ACC112 (cell line): ENCODE results near the gene UMAD1.
"Not testable (repeated sequence)": the region's sequence is repeated elsewhere in the genome, so short reads cannot be mapped to it uniquely, and the experiment has no call there.

ENCODE experiments used
- H2AFZ ChIP-seq: fragments of 200-600 bp; sonication (generic); one replicate; pipeline ENCODE4 v1.6.0; 2017; ENCODE audit warnings: antibody characterized with exemption, low read length; ENCODE audit not compliant: unreplicated experiment
- H3K27ac ChIP-seq: fragments of 200-600 bp; sonication (generic); 2 replicates; pipeline ENCODE4 v1.5.1; 2014; ENCODE audit warnings: low read depth, mild to moderate bottlenecking, antibody characterized with exemption, low read length, moderate library complexity
- H3K27me3 ChIP-seq: fragments of 200-600 bp; sonication (generic); 2 replicates; pipeline ENCODE4 v1.6.1; 2014; ENCODE audit warnings: mild to moderate bottlenecking, antibody characterized with exemption, low read length, moderate library complexity, mixed read lengths; ENCODE audit not compliant: insufficient read depth
- H3K36me3 ChIP-seq: fragments of 200-600 bp; sonication (generic); 2 replicates; pipeline ENCODE4 v1.6.1; 2016; ENCODE audit warnings: mild to moderate bottlenecking, antibody characterized with exemption, low read length, moderate library complexity, mixed read lengths; ENCODE audit not compliant: insufficient read depth
- H3K4me1 ChIP-seq: fragments of 200-600 bp; sonication (generic); one replicate; pipeline ENCODE4 v1.6.1; 2016; ENCODE audit warnings: low read length, mixed read lengths; ENCODE audit not compliant: insufficient read depth, unreplicated experiment, control insufficient read depth
- H3K4me3 ChIP-seq: fragments of 200-600 bp; sonication (generic); 2 replicates; pipeline ENCODE4 v1.5.1; 2014; ENCODE audit warnings: mild to moderate bottlenecking, low read depth, low read length
- H3K79me2 ChIP-seq: fragments of 200-600 bp; sonication (generic); one replicate; pipeline ENCODE4 v1.6.0; 2016; ENCODE audit warnings: low read length; ENCODE audit not compliant: control insufficient read depth, unreplicated experiment, insufficient read depth

The UMAD1 gene

DNA sequence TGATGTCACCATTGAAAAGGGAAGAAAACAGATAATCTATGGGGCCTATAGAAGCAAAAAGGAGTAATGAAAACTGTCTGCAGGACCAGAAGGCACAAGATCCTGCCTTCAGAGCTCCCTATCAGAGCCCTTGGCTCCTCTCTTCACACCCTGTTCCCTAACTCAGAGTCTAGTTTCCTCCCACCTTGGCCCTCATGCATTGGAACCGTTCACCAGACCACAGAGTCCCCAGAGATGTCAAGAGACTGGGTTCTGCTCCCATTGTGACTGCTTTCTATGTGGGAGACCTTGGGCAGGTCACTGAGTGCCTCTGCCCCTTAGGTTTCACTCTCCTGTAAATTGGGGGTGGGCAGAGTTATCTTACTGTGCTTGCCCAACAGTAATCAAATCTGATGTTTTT, 158.0 kb downstream of the UMAD1 start:
- H3K27ac ChIP-seq, result no peak overlapping the region
- H3K36me3 ChIP-seq, result no peaks in the 10 kb centered on the region
- no peak overlapping the region for H3K4me3 ChIP-seq
- H3K79me2 ChIP-seq, result no peaks in the 10 kb centered on the region
- H2AFZ ChIP-seq, result no peak overlapping the region
- no peaks in the 10 kb centered on the region for H3K27me3 ChIP-seq
- peaks cover 16% of the 10 kb centered on the region for H3K4me1 ChIP-seq

DNA sequence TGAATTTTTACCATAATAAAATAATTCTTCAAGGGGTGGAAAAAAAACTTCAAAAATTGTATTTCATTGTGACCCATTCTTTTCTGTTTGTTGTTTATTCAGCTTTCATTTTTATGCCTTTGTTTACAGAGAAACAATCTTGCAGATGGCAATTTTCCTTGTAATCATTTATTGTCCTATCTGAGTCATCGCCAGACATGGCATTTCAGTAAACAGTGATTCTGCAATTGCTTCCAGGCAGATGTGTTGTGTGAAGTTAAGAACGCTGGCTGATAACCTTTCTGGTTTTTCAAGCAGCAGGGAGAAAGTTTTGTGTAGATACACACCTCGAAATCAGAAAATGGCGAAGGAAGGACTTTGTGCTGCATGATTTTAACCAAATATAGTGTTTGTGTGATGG, 158.6 kb downstream of the UMAD1 start:
- H3K4me1 ChIP-seq, result peaks cover 16% of the 10 kb centered on the region
- no peaks in the 10 kb centered on the region for H3K36me3 ChIP-seq
- no peak overlapping the region for H3K4me3 ChIP-seq
- H2AFZ ChIP-seq, result no peak overlapping the region
- H3K79me2 ChIP-seq, result no peaks in the 10 kb centered on the region
- H3K27ac ChIP-seq, result no peak overlapping the region
- no peaks in the 10 kb centered on the region for H3K27me3 ChIP-seq

DNA sequence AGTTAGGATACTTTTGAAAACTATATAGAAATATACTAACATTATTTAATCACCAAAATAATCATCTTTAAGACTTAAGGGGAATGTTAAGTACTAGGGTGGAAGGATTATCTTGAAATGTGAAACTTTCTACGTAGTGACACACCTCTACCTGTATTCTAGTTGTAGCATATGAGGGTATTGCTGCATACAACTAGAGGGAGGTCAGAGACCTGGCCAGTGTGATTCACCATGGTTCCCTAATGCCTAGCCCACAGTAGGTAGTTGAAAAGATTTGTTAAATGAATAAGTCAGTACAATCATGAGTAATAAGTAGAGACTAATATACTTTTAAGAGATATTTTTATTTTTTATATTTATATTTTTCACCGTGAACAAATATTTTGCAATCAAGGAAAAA, 162.0 kb downstream of the UMAD1 start:
- Histone ChIP-seq H3K4me1 (peaks cover 5% of the 10 kb centered on the region), H3K4me3 (no peak overlapping the region), H3K27me3 (no peaks in the 10 kb centered on the region), H3K36me3 (no peaks in the 10 kb centered on the region), H3K27ac (no peak overlapping the region), H3K79me2 (no peaks in the 10 kb centered on the region), H2AFZ (no peak overlapping the region)

DNA sequence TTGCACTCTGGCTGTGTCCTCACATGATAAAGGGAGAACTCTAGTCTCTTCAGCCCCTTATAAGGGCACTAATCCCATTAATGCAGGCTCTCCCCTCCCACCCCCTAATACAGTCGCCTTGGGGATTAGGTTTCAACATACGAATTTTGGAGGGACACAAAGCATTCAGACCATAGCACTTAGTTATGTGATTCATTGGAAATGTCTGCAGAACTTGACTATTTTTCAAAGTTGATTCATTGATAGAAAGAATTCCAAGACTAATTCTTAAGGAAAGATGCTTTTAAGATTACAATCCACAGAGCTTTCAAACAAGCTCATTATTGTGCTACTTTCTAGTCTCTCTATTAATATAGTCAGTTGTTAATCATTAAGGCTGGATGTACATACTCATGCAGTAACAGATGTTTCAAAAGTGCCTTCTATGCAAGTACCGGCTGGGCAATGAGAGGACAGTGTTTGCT, 163.2 kb downstream of the UMAD1 start:
- Histone ChIP-seq H3K4me3 (no peak overlapping the region), H2AFZ (no peak overlapping the region), H3K79me2 (no peaks in the 10 kb centered on the region), H3K36me3 (no peaks in the 10 kb centered on the region), H3K27me3 (no peaks in the 10 kb centered on the region), H3K4me1 (peaks cover 8% of the 10 kb centered on the region), H3K27ac (no peak overlapping the region)

DNA sequence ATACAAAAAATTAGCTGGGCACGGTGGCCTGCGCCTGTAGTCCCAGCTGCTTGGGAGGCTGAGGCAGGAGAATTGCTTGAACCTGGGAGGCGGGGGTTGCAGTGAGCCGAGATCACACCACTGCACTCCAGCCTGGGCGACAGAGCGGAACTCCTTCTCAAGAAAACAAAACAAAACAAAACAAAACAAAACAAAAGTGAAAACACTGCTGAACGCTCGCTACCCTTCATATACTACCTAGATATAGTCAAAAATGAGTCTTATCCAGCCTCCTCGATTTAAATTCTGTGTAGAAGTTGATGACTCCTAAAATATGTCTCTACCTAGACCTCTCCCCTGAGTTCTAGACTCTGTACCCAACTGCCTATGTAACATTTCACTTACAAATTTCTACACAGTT, 164.3 kb downstream of the UMAD1 start:
- H3K27ac ChIP-seq, H3K4me3 ChIP-seq, H3K36me3 ChIP-seq, H2AFZ ChIP-seq, H3K79me2 ChIP-seq, H3K27me3 ChIP-seq, H3K4me1 ChIP-seq: not testable (repeated sequence)

DNA sequence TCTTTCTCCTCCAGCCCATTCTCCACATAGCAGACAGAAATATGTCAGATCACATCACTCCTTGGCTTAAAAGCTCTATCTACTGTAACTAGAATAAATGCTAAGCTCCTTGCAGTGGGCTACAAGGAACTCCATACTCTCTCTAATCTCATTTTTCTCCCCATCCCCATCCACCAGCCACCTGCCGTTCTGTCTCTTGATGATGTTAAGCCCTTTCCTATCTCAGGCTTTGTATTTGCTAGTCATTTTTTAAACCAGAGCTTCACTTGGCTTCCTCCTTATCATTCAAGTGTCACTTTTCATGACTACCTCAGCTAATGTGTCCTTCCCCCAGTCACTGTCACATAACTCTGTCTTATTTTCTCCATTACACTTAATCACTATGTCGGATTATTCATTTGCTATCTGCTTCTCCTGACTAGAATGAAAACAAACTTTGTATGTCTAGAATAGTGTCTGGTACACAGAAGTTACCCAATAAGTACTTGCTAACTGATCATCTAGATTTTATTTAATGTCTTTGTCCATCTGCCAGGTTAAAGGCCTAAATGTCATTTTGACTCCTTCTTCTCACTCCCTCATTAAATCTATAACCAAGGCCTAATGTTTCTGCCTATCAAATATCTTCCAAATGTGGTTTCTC, 165.1 kb downstream of the UMAD1 start:
- Histone ChIP-seq H3K36me3 (no peaks in the 10 kb centered on the region), H3K4me3 (no peak overlapping the region), H3K4me1 (peaks cover 7% of the 10 kb centered on the region), H3K27me3 (no peaks in the 10 kb centered on the region), H2AFZ (no peak overlapping the region), H3K27ac (no peak overlapping the region), H3K79me2 (no peaks in the 10 kb centered on the region)

DNA sequence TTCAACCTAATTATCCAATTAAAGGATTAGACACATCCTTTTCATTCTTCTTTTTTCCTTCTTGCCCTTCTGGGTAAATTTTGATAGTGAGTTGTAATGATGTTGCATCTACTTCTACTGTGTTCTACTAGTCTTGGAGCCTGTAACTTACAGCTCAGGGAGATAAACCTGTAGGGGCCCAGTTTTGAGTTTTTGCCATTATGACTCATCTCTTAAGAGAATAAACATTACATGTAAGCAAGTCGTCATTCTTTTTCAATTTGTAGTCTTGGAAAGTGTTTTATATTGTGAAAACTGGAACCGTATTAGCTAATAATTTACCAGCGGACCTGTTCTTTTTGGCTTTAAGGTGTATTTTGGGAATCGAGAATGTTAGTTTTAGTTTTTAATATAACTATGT, 167.6 kb downstream of the UMAD1 start:
- Histone ChIP-seq H3K36me3 (no peaks in the 10 kb centered on the region), H3K4me1 (peaks cover 7% of the 10 kb centered on the region), H3K4me3 (no peak overlapping the region), H3K27ac (no peak overlapping the region), H3K79me2 (no peaks in the 10 kb centered on the region), H3K27me3 (no peaks in the 10 kb centered on the region), H2AFZ (no peak overlapping the region)

DNA sequence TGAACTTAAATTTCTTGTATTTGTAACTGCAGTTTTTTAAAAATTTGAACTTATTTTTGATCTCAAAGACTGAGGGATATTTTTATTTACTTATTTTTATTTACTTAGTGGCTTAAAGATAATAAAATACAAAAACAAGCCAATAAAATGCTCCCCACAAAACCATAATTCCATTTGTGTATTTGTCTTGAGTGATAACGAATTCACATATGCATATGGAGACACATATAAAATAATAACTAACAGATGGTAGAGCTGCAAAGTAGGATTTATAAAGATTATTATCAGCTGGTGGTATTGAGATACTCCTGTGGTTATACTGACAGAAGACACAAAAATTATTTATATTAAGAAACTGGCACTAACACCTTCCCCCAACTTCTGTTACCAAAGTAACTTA, 168.1 kb downstream of the UMAD1 start:
- Histone ChIP-seq H3K4me1 (peaks cover 7% of the 10 kb centered on the region), H3K27me3 (no peaks in the 10 kb centered on the region), H3K27ac (no peak overlapping the region), H2AFZ (no peak overlapping the region), H3K79me2 (no peaks in the 10 kb centered on the region), H3K36me3 (no peaks in the 10 kb centered on the region), H3K4me3 (no peak overlapping the region)

DNA sequence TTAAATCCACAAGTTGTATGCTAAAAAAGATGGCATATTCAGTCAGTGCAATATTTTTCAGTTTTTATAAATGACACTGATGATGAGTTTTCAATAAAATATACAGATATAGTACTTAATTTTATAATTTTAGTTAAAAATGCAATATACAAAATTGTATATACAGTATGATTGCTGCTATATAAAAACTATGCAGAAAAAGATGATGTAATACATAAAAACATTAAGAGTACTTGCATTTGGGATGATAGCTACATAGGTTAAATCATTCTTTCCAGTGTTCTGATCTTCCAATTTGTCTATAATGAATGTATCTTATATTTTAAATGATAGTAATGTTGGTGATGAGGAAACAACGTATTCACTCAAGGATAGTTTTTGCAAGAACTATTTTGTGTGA, 169.8 kb downstream of the UMAD1 start:
- Histone ChIP-seq H3K27ac (no peak overlapping the region), H3K4me3 (no peak overlapping the region), H3K36me3 (no peaks in the 10 kb centered on the region), H2AFZ (no peak overlapping the region), H3K4me1 (peaks cover 7% of the 10 kb centered on the region), H3K27me3 (no peaks in the 10 kb centered on the region), H3K79me2 (no peaks in the 10 kb centered on the region)

DNA sequence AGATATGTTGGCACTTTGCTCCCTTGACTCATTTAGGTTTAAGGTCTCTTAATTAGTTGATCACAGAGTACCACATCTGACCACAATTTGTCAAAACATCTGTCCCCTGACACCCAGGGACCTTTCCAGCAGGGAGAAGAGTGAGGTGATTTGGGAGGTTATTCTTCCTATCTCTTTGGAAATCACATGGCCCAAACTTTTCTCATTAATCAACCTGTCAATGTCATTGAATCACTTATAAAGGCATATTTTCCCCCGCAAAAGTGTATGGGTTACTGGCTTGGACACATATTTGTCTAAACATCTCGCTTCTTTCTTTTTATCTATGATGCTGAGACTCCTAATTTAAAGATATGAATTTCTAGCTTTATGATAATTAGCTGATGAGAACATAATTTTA, 170.3 kb downstream of the UMAD1 start:
- no peak overlapping the region for H3K27ac ChIP-seq
- H3K36me3 ChIP-seq, result no peaks in the 10 kb centered on the region
- no peak overlapping the region for H2AFZ ChIP-seq
- peaks cover 7% of the 10 kb centered on the region for H3K4me1 ChIP-seq
- no peaks in the 10 kb centered on the region for H3K79me2 ChIP-seq
- no peaks in the 10 kb centered on the region for H3K27me3 ChIP-seq
- H3K4me3 ChIP-seq, result no peak overlapping the region

DNA sequence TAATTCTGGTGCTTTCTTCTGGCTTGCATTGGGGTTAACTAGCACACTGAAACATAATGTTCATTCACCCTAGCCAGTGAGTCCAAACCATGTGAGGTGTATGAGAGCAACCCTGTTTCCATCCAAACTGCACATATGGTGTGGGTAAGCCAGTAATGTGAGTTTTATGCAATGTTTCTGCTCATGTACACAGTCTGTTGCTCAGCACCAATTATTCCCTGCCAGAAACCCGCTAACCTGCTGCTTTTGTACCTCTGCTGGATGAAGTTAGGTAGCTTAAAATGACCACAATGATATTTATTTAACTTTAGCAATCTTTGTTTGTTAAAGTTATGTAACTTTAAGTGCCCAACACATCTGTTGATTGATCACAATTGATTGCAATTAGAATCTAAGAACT, 171.6 kb downstream of the UMAD1 start:
- H3K27me3 ChIP-seq, result no peaks in the 10 kb centered on the region
- H3K27ac ChIP-seq, result no peak overlapping the region
- H3K4me1 ChIP-seq, result peaks cover 7% of the 10 kb centered on the region
- no peak overlapping the region for H2AFZ ChIP-seq
- H3K36me3 ChIP-seq, result no peaks in the 10 kb centered on the region
- H3K4me3 ChIP-seq, result no peak overlapping the region
- H3K79me2 ChIP-seq, result no peaks in the 10 kb centered on the region
